HFF-Myc (cell line): ENCODE measurements around the gene TEFM.

ENCODE experiments used
- DNase-seq: peaks from one replicate; pipeline ENCODE4 v3.0.0-alpha.2; 2011; ENCODE audit warnings: low read depth; ENCODE audit errors: extremely low read depth
- H3K4me3 ChIP-seq: replicated peaks from 2 replicates; pipeline ENCODE4 v1.5.1; 2011; ENCODE audit warnings: low read depth, mild to moderate bottlenecking, control low read depth, low read length
- CTCF ChIP-seq: IDR thresholded peaks from 2 replicates; pipeline ENCODE4 v1.5.1; 2012; ENCODE audit warnings: mild to moderate bottlenecking, low read depth, low read length, control low read depth; ENCODE audit errors: missing control alignments

The TEFM gene

DNA sequence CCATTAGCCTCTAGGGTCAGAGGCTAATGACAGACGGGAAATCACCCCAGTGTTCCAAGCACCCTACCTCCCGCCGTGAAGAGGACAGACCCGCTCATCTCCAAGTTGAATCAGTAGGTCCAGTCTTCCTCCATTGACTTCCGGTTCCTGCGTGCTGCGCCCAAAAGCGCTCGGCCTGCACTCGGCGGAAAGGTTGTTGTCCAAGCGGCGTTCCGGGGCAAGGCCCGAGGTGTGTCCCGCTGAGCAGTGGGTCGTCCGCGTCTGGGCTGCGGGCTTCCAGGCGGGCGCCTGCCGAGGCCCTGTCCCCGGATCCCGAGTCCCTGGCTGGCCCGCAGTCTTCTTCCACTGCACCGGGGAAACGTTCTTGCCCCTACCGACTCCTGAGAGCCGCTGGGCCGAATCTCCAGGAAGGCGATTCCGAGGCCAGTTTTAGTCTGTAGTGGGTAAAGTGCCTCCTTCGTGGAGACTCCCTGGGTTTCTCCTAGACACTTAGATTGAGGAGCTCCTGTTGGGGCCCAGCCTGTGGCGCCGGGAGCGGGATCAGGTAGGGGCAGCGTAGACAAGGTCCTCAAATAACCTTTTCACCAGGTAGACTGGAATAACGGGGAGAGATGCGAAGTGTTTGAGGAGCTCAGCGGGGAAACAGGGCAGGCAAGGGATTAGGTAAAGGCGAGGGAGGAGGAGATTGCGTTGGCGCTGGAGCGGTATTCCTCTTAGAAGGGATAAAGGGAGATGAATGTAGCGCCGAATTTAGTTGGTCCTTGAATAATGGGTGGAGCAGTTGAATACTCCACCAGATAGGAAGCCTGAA is at the start of gene TEFM:
TSS of gene TEFM (minus strand) at position 138 of the 811 bp plus-strand sequence. CDS start at position 98, 40 bp downstream.
- TF ChIP-seq CTCF = no peak

GRCh38 chr17:30954046-30954830 is 48.2 kb upstream of the TEFM start:
- TF ChIP-seq CTCF = no peak
- no peak overlapping the region for H3K4me3 ChIP-seq
- no peak for DNase-seq

More for the DNA sequence above, at the start of gene TEFM:
- peak within 1 kb of the TSS; percentile 86 for H3K4me3 ChIP-seq
- DNase-seq = peak; percentile 48

- DNase-seq = no peak
- H3K4me3 ChIP-seq = no peak overlapping the region
- no peak for TF ChIP-seq CTCF
Measured at GRCh38 chr17:30952638-30953393, 46.8 kb upstream of the TEFM start.

DNA sequence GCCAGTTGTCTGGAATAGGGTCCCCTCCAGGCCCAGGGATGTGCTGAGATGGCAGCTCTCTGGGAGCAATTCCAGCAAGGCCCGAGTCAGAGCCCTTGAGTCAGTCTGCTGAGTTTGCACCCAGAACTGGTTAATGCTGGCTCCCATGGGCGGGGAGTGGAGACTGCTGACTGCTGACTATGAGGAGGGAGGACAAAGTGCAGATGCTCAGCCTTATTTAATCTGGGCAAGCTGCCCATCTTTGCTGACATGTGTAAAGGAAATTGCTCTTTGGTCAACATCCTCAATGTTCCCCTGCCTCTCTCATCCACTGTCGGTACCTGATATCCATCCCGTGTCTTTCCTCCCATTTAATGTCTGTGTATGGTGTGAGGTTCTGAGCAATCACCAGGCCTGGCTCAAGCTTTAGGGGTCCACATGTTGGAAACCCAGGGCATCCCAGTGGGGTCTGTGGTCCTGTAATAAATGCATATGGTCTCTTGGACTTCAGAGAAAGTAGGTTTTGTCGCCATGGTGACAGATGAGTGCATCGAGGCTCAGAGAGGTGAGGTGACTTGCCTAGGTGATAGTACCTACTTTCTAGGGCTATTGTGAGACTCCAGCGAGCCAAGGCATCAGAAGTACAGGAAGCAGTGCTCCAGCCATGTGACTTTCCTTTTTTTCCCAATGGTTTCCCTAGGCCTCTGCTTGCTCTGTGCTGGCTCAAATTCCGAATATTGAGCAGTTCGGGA is 44.8 kb upstream of the TEFM start:
- H3K4me3 ChIP-seq = no peak overlapping the region
- TF ChIP-seq CTCF = no peak
- peak; percentile 57 for DNase-seq

GRCh38 chr17:30950189-30950588 is 44.2 kb upstream of the TEFM start:
- H3K4me3 ChIP-seq = no peak overlapping the region
- no peak for DNase-seq
- no peak for TF ChIP-seq CTCF

DNA sequence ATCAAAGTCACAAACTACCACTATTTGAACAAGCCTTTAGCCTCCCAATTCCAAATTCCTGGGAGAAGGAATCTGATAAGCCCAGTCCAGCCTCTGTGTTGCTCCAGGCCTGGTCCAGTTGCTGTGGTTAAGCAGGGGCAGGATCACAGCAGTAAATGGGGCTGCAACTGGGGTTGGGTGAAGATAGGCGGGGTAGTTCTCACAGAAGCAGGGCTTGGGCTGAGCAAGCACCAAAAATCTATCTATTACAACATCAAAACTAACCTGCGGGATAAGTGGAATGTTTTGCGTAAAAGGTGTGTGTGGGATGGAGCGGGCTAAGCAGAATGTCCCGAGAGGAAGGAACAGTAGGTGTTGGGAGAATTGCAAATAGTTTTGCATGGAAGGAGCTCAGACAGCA is 41.8 kb upstream of the TEFM start:
- no peak overlapping the region for H3K4me3 ChIP-seq
- no peak for DNase-seq
- no peak for TF ChIP-seq CTCF
